ENCODE results near the gene MAST4.

The MAST4 gene

GRCh38 chr5:66966439-66966838, 370.2 kb downstream of the MAST4 start (continued):
- TF ChIP-seq ZBTB10 (tag by site-specific recombination; IDR thresholded peaks at IDR 0.05), result no peak

- H3K9me3 ChIP-seq (ENCODE audit: control insufficient read depth, insufficient read depth, low read depth, low read length), result no peaks in the 10 kb centered on the region
- peaks cover 6% of the 10 kb centered on the region for H3K4me1 ChIP-seq (ENCODE audit: control insufficient read depth, insufficient read depth, low read length)
- H3K27ac ChIP-seq (ENCODE audit: extremely low read depth, low read depth, low read length), result no peak overlapping the region
- ChIA-PET POLR2A (no interaction called here), CTCF (interaction anchor here (0.5 kb wide), 1 partner anchor 801 kb away, joined by 3 read pairs; no protein-coding TSS in a partner anchor)
- no peaks in the 10 kb centered on the region for H3K36me3 ChIP-seq (ENCODE audit: control insufficient read depth in 2 of 2, insufficient read depth in 1 of 2, low read length in 2 of 2)
- TF ChIP-seq KLF10 (tag by site-specific recombination; IDR thresholded peaks at IDR 0.05) (no peak), ZNF624 (tag by site-specific recombination; IDR thresholded peaks at IDR 0.05) (no peak), ZNF830 (tag by site-specific recombination; IDR thresholded peaks at IDR 0.05; ENCODE audit: low read depth) (no peak), SETDB1 (IDR thresholded peaks at IDR 0.05; ENCODE audit: insufficient read length, low read length) (no peak), ZNF266 (tag by site-specific recombination; IDR thresholded peaks at IDR 0.05; ENCODE audit: low read depth) (no peak), PRDM2 (tag by site-specific recombination; IDR thresholded peaks at IDR 0.05; ENCODE audit: borderline replicate concordance) (no peak), ZNF433 (tag by site-specific recombination; IDR thresholded peaks at IDR 0.05; ENCODE audit: low read depth) (no peak), ZNF529 (tag by site-specific recombination; IDR thresholded peaks at IDR 0.05; ENCODE audit: insufficient replicate concordance) (no peak), ZNF280C (tag by site-specific recombination; IDR thresholded peaks at IDR 0.05) (no peak), ZBTB7A (tag by site-specific recombination; IDR thresholded peaks at IDR 0.05; ENCODE audit: low read depth) (no peak), ZNF660 (tag by site-specific recombination; IDR thresholded peaks at IDR 0.05) (no peak), ZNF658 (tag by site-specific recombination; IDR thresholded peaks at IDR 0.05) (no peak), BCL11B (tag by site-specific recombination; IDR thresholded peaks at IDR 0.05; ENCODE audit: low read depth) (no peak), ZNF175 (tag by site-specific recombination; IDR thresholded peaks at IDR 0.05) (no peak), ZNF223 (tag by site-specific recombination; IDR thresholded peaks at IDR 0.05) (no peak), GLI2 (tag by site-specific recombination; IDR thresholded peaks at IDR 0.05; ENCODE audit: borderline replicate concordance, low read depth) (no peak), ZNF248 (tag by site-specific recombination; IDR thresholded peaks at IDR 0.05) (no peak)
- no peak overlapping the region for H3K4me3 ChIP-seq (ENCODE audit: low read depth, low read length)
Observed at GRCh38 chr5:66967102-66967501, 370.9 kb downstream of the MAST4 start.
